WTC11 (cell line): ENCODE data around the gene CIAO2A.

ENCODE experiments used
- FOXP1 ChIP-seq: sonication (generic); formaldehyde crosslinking; IDR thresholded peaks from 2 replicates; pipeline ENCODE4 v1.8.0; 2022; ENCODE audit warnings: missing genetic modification reagents, mild to moderate bottlenecking, moderate library complexity, borderline replicate concordance
- JAZF1 ChIP-seq: fragments of 250-450 bp; sonication (Bioruptor Pico); IDR thresholded peaks from 2 replicates; pipeline ENCODE4 v1.9.0; 2021; ENCODE audit warnings: moderate library complexity, mild to moderate bottlenecking, inconsistent platforms
- OVOL2 ChIP-seq: fragments of 250-450 bp; sonication (Bioruptor Pico); IDR thresholded peaks from 2 replicates; pipeline ENCODE4 v1.9.0; 2021; ENCODE audit warnings: mild to moderate bottlenecking, borderline replicate concordance
- ZNF317 ChIP-seq: sonication (generic); formaldehyde crosslinking; IDR thresholded peaks from 2 replicates; pipeline ENCODE4 v1.8.1; 2023; ENCODE audit warnings: low read depth, mild to moderate bottlenecking, moderate library complexity, missing genetic modification reagents, borderline replicate concordance
- TF ChIP-seq, protein P1 (sequence below): fragments of 200-600 bp; IDR thresholded peaks from 2 replicates; pipeline ENCODE4 v1.8.0; 2022; ENCODE audit warnings: antibody characterized with exemption

DNA sequence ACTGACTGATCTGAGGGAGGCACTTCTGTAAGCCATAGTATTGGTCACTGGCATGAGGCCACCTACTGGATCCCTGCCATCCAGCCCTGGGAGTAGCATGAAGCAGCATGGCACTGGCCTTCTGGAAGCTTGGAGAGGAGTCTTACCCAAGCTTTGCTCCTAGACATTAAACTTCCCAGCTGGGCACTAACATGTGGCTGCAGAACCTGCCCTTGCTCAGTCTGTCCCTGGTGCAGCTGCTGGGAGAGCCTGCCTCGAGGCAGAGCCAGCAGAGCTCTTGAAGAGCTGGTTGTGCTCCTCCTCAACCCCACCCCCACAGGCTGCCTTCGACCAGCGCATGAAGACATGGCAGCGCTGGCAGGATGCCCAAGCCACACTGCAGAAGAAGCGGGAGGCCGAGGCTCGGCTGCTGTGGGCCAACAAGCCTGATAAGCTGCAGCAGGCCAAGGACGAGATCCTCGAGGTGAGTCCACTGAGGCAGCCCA, 40.7 kb upstream of the CIAO2A start:
- TF ChIP-seq JAZF1 (CRISPR knock-in tag) (no peak), ZNF317 (no peak), OVOL2 (no peak), FOXP1 (CRISPR knock-in tag) (no peak)
- TF ChIP-seq, protein P1, sequence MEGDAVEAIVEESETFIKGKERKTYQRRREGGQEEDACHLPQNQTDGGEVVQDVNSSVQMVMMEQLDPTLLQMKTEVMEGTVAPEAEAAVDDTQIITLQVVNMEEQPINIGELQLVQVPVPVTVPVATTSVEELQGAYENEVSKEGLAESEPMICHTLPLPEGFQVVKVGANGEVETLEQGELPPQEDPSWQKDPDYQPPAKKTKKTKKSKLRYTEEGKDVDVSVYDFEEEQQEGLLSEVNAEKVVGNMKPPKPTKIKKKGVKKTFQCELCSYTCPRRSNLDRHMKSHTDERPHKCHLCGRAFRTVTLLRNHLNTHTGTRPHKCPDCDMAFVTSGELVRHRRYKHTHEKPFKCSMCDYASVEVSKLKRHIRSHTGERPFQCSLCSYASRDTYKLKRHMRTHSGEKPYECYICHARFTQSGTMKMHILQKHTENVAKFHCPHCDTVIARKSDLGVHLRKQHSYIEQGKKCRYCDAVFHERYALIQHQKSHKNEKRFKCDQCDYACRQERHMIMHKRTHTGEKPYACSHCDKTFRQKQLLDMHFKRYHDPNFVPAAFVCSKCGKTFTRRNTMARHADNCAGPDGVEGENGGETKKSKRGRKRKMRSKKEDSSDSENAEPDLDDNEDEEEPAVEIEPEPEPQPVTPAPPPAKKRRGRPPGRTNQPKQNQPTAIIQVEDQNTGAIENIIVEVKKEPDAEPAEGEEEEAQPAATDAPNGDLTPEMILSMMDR: no peak
